GM12878 (cell line): ENCODE data around the gene LYRM2. TPM values are rescaled to one million over a fixed set of nuclear protein-coding genes. Genes with fewer than 3 reads are reported as not detected.

Experiments used
- ATAC-seq: fragments of 200-7000 bp; cut with Tn5 transposase; 3 replicates; pipeline ENCODE4 v1.9.1; 2020; ENCODE audit warnings: mild to moderate bottlenecking, moderate library complexity
- BruUV-seq: library from RNA; stranded (reverse); fragments of 400-500 nt; replicated peaks from 2 replicates; lab custom pipeline; 2021; lab: Mats Ljungman, UMichigan
- CTCF ChIA-PET: fragments of 300-600 bp; sonication (Branson Sonifier 250); formaldehyde crosslinking; extraction: SDS; loops from one replicate; lab custom pipeline; 2021; ENCODE audit warnings: inconsistent platforms; lab: Yijun Ruan, JAX
- POLR2A ChIA-PET: fragments of 350-600 bp; formaldehyde crosslinking; extraction: SDS; loops from one replicate; lab custom pipeline; 2021; ENCODE audit warnings: inconsistent platforms; lab: Charles Lee
- RAD21 ChIA-PET: fragments of 300-600 bp; sonication (Branson Sonifier 250); formaldehyde crosslinking; loops from one replicate; lab custom pipeline; 2023; ENCODE audit warnings: antibody characterized with exemption; ENCODE audit not compliant: unreplicated experiment; lab: Charles Lee
- SMC1A ChIA-PET: fragments of 300-600 bp; sonication (Branson Sonifier 250); formaldehyde crosslinking; loops from one replicate; lab custom pipeline; 2023; ENCODE audit not compliant: unreplicated experiment, uncharacterized antibody; lab: Charles Lee
- DNase-seq: peaks from one replicate; pipeline ENCODE4 v3.0.0-alpha.2; 2011; ENCODE audit warnings: low read depth, low spot score
- FAIRE-seq: peaks from 3 replicates; lab custom pipeline; 2011; peaks lifted over from hg19 to GRCh38; lab: Jason Lieb, UNC
- H2AFZ ChIP-seq: 2 replicates; pipeline ENCODE4 v1.6.0; 2011; ENCODE audit warnings: low read depth, low read length, control low read depth; ENCODE audit not compliant: control insufficient read depth
- H3K27ac ChIP-seq: 2 replicates; pipeline ENCODE4 v1.5.1; 2011; ENCODE audit warnings: control low read depth; ENCODE audit not compliant: control insufficient read depth, insufficient read depth
- H3K27me3 ChIP-seq, 2 experiments: replicated peaks in 1 of 2; 2 replicates each; pipeline versions ENCODE4 v1.6.0 to v1.6.1; 2011; ENCODE audit warnings: low read length in 1 of 2; ENCODE audit not compliant: control insufficient read depth in 2 of 2, insufficient read depth in 2 of 2
- H3K36me3 ChIP-seq, 2 experiments: 2 replicates each; pipeline ENCODE4 v1.5.1; 2011; ENCODE audit warnings: low read length in 1 of 2; ENCODE audit not compliant: control insufficient read depth in 2 of 2, insufficient read depth in 2 of 2
- H3K4me1 ChIP-seq: 2 replicates; pipeline ENCODE4 v1.6.1; 2011; ENCODE audit warnings: mild to moderate bottlenecking, low read length, moderate library complexity, mixed read lengths; ENCODE audit not compliant: control insufficient read depth, insufficient read depth
- H3K4me2 ChIP-seq: 2 replicates; pipeline ENCODE4 v1.6.0; 2011; ENCODE audit warnings: control low read depth; ENCODE audit not compliant: control insufficient read depth, insufficient read depth
- H3K4me3 ChIP-seq: fragments of 200-600 bp; sonication (generic); 2 replicates; pipeline ENCODE4 v1.5.1; 2016
- H3K79me2 ChIP-seq: 2 replicates; pipeline ENCODE4 v1.6.0; 2011; ENCODE audit warnings: low read length; ENCODE audit not compliant: control insufficient read depth, insufficient read depth
- H3K9ac ChIP-seq: 2 replicates; pipeline ENCODE4 v1.8.0; 2011; ENCODE audit warnings: low read length, control low read depth, mixed read lengths; ENCODE audit not compliant: control insufficient read depth, insufficient read depth
- H3K9me3 ChIP-seq: replicated peaks from 3 replicates; pipeline ENCODE4 v1.5.1; 2011; ENCODE audit warnings: mild to moderate bottlenecking, low read length; ENCODE audit not compliant: control insufficient read depth, insufficient read depth
- H4K20me1 ChIP-seq: 2 replicates; pipeline ENCODE4 v1.6.0; 2011; ENCODE audit not compliant: control insufficient read depth, insufficient read depth
- BCL3 ChIP-seq: IDR thresholded peaks from 2 replicates; pipeline ENCODE4 v1.6.1; 2011; ENCODE audit warnings: borderline replicate concordance, low read depth, mild to moderate bottlenecking, moderate library complexity, low read length; ENCODE audit not compliant: insufficient read depth, poor library complexity, severe bottlenecking
- IKZF1 ChIP-seq: fragments of 450-650 bp; conservative IDR thresholded peaks from 2 replicates; pipeline ENCODE4 v1.6.1; 2017; ENCODE audit warnings: antibody characterized with exemption, mild to moderate bottlenecking
- RELB ChIP-seq: fragments of 450-650 bp; IDR thresholded peaks from 2 replicates; pipeline ENCODE4 v1.6.1; 2017; ENCODE audit warnings: low read depth, mild to moderate bottlenecking, moderate library complexity
- ZBTB11 ChIP-seq: fragments of 450-650 bp; formaldehyde crosslinking; IDR thresholded peaks from 2 replicates; pipeline ENCODE4 v1.5.0; 2022; ENCODE audit warnings: mild to moderate bottlenecking, missing genetic modification characterization
- ZNF687 ChIP-seq: fragments of 450-650 bp; IDR thresholded peaks from 2 replicates; pipeline ENCODE4 v1.6.1; 2017; ENCODE audit warnings: mild to moderate bottlenecking, moderate library complexity
- WGBS: methylation state at CpG from one replicate; pipeline ENCODE4 v1.1.6; 2016; ENCODE audit warnings: low lambda C conversion rate; ENCODE audit not compliant: insufficient replicate concordance, insufficient coverage; ENCODE audit errors: missing lambda C conversion rate; 5-methylcytosine and 5-hydroxymethylcytosine counted together
- in situ Hi-C: fragments of 300-500 bp; cut with MboI; formaldehyde crosslinking; loops from 9 replicates; pipeline ENCODE4 v1.14.3; 2018; ENCODE audit warnings: mixed read lengths
- intact Hi-C: fragments of 100-400 bp; cut with micrococcal nuclease; formaldehyde crosslinking; loops from one replicate; pipeline ENCODE4 v1.14.2; 2022; ENCODE audit not compliant: unreplicated experiment
- polyA plus RNA-seq, 11 experiments: library from polyadenylated mRNA; depleted of rRNA in 4 of 11; unstranded in 6 of 11; stranded (reverse) in 5 of 11; fragments of >200 nt; fragmentation: Nextera tagmentation in 4 of 11; fragmentation: Illumina TruSeq in 1 of 11; extraction: Ambion mirVana in 4 of 11; extraction: Trizol in 1 of 11; gene quantifications; 1 replicate in 1 of 11; 2 replicates in 10 of 11; pipeline versions ENCODE4 v1.2.1 to v1.2.3, GENCODE V29; 2011 to 2016; ENCODE audit warnings: inconsistent platforms in 2 of 11, missing spikeins in 2 of 11, low read depth in 1 of 11
- total RNA-seq, 4 experiments: library from RNA; depleted of rRNA in 3 of 4; stranded (reverse); fragments of >200 nt in 3 of 4; fragmentation: Illumina TruSeq in 1 of 4; extraction: Trizol in 1 of 4; gene quantifications; 2 replicates each; pipeline versions ENCODE4 v1.2.1 to v1.2.3, GENCODE V29; 2013 to 2021

Gene LYRM2
- total and polyA plus RNA-seq, 10 of the 15 experiments (the other 5 are each of a cell fraction or from before 2014, with no cell fraction given) = 17.2 to 75.0 (median 30.9) TPM

- SMC1A ChIA-PET = interaction anchor here (1.3 to 1.6 kb wide), 4 partner anchors 91 to 629 kb away, joined by 3 to 6 read pairs (median 4); no protein-coding TSS in a partner anchor
- no peak overlapping the region for H3K27ac ChIP-seq
- intact Hi-C loops = loop anchor here (5.0 kb wide), 1 partner anchor 630 kb away; no protein-coding TSS in a partner anchor
- no peaks in the 10 kb centered on the region for H3K9me3 ChIP-seq
- no peaks in the 10 kb centered on the region for H3K27me3 ChIP-seq
- no peak for TF ChIP-seq ZNF687
- TF ChIP-seq ZBTB11 = no peak
- no peak for TF ChIP-seq RELB
- no peak for TF ChIP-seq BCL3
- no peak for TF ChIP-seq IKZF1
- no peak overlapping the region for H3K4me3 ChIP-seq
- no peaks in the 10 kb centered on the region for H3K4me1 ChIP-seq
- ATAC-seq = no peak
- H3K9ac ChIP-seq = no peak overlapping the region
- H4K20me1 ChIP-seq = no peaks in the 10 kb centered on the region
- POLR2A ChIA-PET = interaction anchor here (1.6 kb wide), 1 partner anchor 180 kb away, joined by 4 read pairs; the partner anchor contains the start of gene ANKRD6
- no peak overlapping the region for H2AFZ ChIP-seq
- WGBS = 93% methylated on average over 12 of the region's 12 CpGs
- CTCF ChIA-PET = interaction anchor here (1.0 to 6.1 kb wide), 5 partner anchors 14 to 629 kb away, joined by 4 to 64 read pairs (median 5); partner anchors contain the start of gene ANKRD6
- H3K36me3 ChIP-seq = no peaks in the 10 kb centered on the region
- RAD21 ChIA-PET = interaction anchor here (1.8 kb wide), 1 partner anchor 180 kb away, joined by 4 read pairs; no protein-coding TSS in a partner anchor
- FAIRE-seq = no peak
- no peaks in the 10 kb centered on the region for H3K79me2 ChIP-seq
- no peak overlapping the region for H3K4me2 ChIP-seq
- no TSS peak for BruUV-seq
- no peak for DNase-seq
- in situ Hi-C loops = loop anchor here (5.0 kb wide), 3 partner anchors 180 to 630 kb away; partner anchors contain the start of gene ANKRD6
Measured at GRCh38 chr6:89612121-89612520, 26.4 kb downstream of the LYRM2 start.
